ENCODE measurements around the gene PTPRG. TPM values are rescaled to one million over a fixed set of nuclear protein-coding genes. Genes with fewer than 3 reads are reported as not detected.

PTPRG gene
- total and polyA plus RNA-seq, 4 donors, result 3.6 to 35.6 (median 8.1) TPM

- no peak overlapping the region for H3K4me3 ChIP-seq (ENCODE audit: low read depth in 1 of 3, low read length in 3 of 3)
- no peak overlapping the region for H3K27ac ChIP-seq (ENCODE audit: low read depth in 1 of 2, low read length in 2 of 2)
- no peaks in the 10 kb centered on the region for H3K9me3 ChIP-seq (ENCODE audit: control insufficient read depth in 4 of 4, low read length in 3 of 4)
- WGBS, result 96% methylated on average over 5 of the region's 5 CpGs
- H3K4me1 ChIP-seq (ENCODE audit: control insufficient read depth in 4 of 4, insufficient read depth in 4 of 4, low read length in 3 of 4), result peaks cover 0 to 10% (median 7%) of the 10 kb centered on the region in 4 donors
- H3K36me3 ChIP-seq (ENCODE audit: control insufficient read depth in 4 of 4, insufficient read depth in 3 of 4, low read depth in 1 of 4, low read length in 3 of 4), result no peaks in the 10 kb centered on the region
- DNase-seq (ENCODE audit: low spot score), result no peak
- TF ChIP-seq SP1 (IDR thresholded peaks at IDR 0.05) (no peak), GABPA (IDR thresholded peaks at IDR 0.05 in 1 of 2, conservative IDR thresholded peaks at IDR 0.05 in 1 of 2) (no peak), RXRA (IDR thresholded peaks at IDR 0.05) (no peak), EGR1 (IDR thresholded peaks at IDR 0.05; ENCODE audit: low read depth in 2 of 2) (no peak), NR2F2 (IDR thresholded peaks at IDR 0.05) (no peak), FOXA1 (IDR thresholded peaks at IDR 0.05) (no peak), HNF4A (conservative IDR thresholded peaks at IDR 0.05) (no peak)
- TF ChIP-seq, protein P1, sequence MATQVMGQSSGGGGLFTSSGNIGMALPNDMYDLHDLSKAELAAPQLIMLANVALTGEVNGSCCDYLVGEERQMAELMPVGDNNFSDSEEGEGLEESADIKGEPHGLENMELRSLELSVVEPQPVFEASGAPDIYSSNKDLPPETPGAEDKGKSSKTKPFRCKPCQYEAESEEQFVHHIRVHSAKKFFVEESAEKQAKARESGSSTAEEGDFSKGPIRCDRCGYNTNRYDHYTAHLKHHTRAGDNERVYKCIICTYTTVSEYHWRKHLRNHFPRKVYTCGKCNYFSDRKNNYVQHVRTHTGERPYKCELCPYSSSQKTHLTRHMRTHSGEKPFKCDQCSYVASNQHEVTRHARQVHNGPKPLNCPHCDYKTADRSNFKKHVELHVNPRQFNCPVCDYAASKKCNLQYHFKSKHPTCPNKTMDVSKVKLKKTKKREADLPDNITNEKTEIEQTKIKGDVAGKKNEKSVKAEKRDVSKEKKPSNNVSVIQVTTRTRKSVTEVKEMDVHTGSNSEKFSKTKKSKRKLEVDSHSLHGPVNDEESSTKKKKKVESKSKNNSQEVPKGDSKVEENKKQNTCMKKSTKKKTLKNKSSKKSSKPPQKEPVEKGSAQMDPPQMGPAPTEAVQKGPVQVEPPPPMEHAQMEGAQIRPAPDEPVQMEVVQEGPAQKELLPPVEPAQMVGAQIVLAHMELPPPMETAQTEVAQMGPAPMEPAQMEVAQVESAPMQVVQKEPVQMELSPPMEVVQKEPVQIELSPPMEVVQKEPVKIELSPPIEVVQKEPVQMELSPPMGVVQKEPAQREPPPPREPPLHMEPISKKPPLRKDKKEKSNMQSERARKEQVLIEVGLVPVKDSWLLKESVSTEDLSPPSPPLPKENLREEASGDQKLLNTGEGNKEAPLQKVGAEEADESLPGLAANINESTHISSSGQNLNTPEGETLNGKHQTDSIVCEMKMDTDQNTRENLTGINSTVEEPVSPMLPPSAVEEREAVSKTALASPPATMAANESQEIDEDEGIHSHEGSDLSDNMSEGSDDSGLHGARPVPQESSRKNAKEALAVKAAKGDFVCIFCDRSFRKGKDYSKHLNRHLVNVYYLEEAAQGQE (IDR thresholded peaks at IDR 0.05), result no peak
- TF ChIP-seq, protein P2, sequence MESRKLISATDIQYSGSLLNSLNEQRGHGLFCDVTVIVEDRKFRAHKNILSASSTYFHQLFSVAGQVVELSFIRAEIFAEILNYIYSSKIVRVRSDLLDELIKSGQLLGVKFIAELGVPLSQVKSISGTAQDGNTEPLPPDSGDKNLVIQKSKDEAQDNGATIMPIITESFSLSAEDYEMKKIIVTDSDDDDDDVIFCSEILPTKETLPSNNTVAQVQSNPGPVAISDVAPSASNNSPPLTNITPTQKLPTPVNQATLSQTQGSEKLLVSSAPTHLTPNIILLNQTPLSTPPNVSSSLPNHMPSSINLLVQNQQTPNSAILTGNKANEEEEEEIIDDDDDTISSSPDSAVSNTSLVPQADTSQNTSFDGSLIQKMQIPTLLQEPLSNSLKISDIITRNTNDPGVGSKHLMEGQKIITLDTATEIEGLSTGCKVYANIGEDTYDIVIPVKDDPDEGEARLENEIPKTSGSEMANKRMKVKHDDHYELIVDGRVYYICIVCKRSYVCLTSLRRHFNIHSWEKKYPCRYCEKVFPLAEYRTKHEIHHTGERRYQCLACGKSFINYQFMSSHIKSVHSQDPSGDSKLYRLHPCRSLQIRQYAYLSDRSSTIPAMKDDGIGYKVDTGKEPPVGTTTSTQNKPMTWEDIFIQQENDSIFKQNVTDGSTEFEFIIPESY (IDR thresholded peaks at IDR 0.05), result no peak
- TF ChIP-seq, protein P3, sequence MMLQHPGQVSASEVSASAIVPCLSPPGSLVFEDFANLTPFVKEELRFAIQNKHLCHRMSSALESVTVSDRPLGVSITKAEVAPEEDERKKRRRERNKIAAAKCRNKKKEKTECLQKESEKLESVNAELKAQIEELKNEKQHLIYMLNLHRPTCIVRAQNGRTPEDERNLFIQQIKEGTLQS (IDR thresholded peaks at IDR 0.05), result no peak
- TF ChIP-seq, protein P4, sequence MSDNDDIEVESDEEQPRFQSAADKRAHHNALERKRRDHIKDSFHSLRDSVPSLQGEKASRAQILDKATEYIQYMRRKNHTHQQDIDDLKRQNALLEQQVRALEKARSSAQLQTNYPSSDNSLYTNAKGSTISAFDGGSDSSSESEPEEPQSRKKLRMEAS (IDR thresholded peaks at IDR 0.05), result no peak
- no peaks in the 10 kb centered on the region for H3K27me3 ChIP-seq (ENCODE audit: control insufficient read depth in 4 of 4, insufficient read depth in 4 of 4, low read length in 3 of 4)
- H3K9ac ChIP-seq (ENCODE audit: low read depth in 1 of 2, low read length in 2 of 2), result no peak overlapping the region
These were observed 9.4 kb downstream of the PTPRG start for GRCh38 chr3:61570813-61571212.

GRCh38 chr3:61571516-61572336 is 10.4 kb downstream of the PTPRG start:
- no peaks in the 10 kb centered on the region for H3K27me3 ChIP-seq (ENCODE audit: control insufficient read depth in 4 of 4, insufficient read depth in 4 of 4, low read length in 3 of 4)
- WGBS, result 85% methylated on average over 5 of the region's 5 CpGs
- TF ChIP-seq, protein P3 (IDR thresholded peaks at IDR 0.05), result no peak
- TF ChIP-seq, protein P1 (IDR thresholded peaks at IDR 0.05), result no peak
- TF ChIP-seq RAD21 (IDR thresholded peaks at IDR 0.05), result no peak
- TF ChIP-seq HNF4G (IDR thresholded peaks at IDR 0.05), result no peak
- no peak for TF ChIP-seq EGR1 (IDR thresholded peaks at IDR 0.05; ENCODE audit: low read depth in 2 of 2)
- no peak for TF ChIP-seq HNF4A (conservative IDR thresholded peaks at IDR 0.05)
- TF ChIP-seq TAF1 (conservative IDR thresholded peaks at IDR 0.05), result no peak
- no peak for TF ChIP-seq FOXA1 (IDR thresholded peaks at IDR 0.05)
- no peak for TF ChIP-seq GABPA (IDR thresholded peaks at IDR 0.05 in 1 of 2, conservative IDR thresholded peaks at IDR 0.05 in 1 of 2)
- no peak for TF ChIP-seq YY1 (IDR thresholded peaks at IDR 0.05)
- no peak for TF ChIP-seq JUND (IDR thresholded peaks at IDR 0.05)
- TF ChIP-seq RXRA (IDR thresholded peaks at IDR 0.05), result no peak
- no peak for TF ChIP-seq FOXA2 (IDR thresholded peaks at IDR 0.05)
- no peak for TF ChIP-seq NR2F2 (IDR thresholded peaks at IDR 0.05)
- H3K4me3 ChIP-seq (ENCODE audit: low read depth in 1 of 3, low read length in 3 of 3), result no peak overlapping the region
- no peak for DNase-seq (ENCODE audit: low spot score)
- H3K9ac ChIP-seq (ENCODE audit: low read depth in 1 of 2, low read length in 2 of 2), result no peak overlapping the region
- no peaks in the 10 kb centered on the region for H3K36me3 ChIP-seq (ENCODE audit: control insufficient read depth in 4 of 4, insufficient read depth in 3 of 4, low read depth in 1 of 4, low read length in 3 of 4)
- H3K9me3 ChIP-seq (ENCODE audit: control insufficient read depth in 4 of 4, low read length in 3 of 4), result no peaks in the 10 kb centered on the region
- H3K4me1 ChIP-seq (ENCODE audit: control insufficient read depth in 4 of 4, insufficient read depth in 4 of 4, low read length in 3 of 4), result peaks cover 0 to 10% (median 7%) of the 10 kb centered on the region in 4 donors
- H3K27ac ChIP-seq (ENCODE audit: low read depth in 1 of 2, low read length in 2 of 2), result no peak overlapping the region

Data from liver (tissue), 9 donors.